D721Med (cell line): ENCODE data around the gene ZNF512.
"Not testable (repeated sequence)": the region's sequence is repeated elsewhere in the genome, so short reads cannot be mapped to it uniquely, and the experiment has no call there.

Experiments
- DNase-seq: peaks from one replicate; pipeline ENCODE4 v3.0.0; 2011; ENCODE audit warnings: low spot score; ENCODE audit not compliant: insufficient read length
- FAIRE-seq: peaks from 2 replicates; lab custom pipeline; 2011; peaks lifted over from hg19 to GRCh38; lab: Jason Lieb, UNC
- TF ChIP-seq, protein P1 (sequence below): IDR thresholded peaks from 2 replicates; pipeline ENCODE4 v1.5.1; 2012; ENCODE audit warnings: mild to moderate bottlenecking, control low read depth; ENCODE audit not compliant: insufficient read depth; ENCODE audit errors: missing control alignments

Gene ZNF512

DNA sequence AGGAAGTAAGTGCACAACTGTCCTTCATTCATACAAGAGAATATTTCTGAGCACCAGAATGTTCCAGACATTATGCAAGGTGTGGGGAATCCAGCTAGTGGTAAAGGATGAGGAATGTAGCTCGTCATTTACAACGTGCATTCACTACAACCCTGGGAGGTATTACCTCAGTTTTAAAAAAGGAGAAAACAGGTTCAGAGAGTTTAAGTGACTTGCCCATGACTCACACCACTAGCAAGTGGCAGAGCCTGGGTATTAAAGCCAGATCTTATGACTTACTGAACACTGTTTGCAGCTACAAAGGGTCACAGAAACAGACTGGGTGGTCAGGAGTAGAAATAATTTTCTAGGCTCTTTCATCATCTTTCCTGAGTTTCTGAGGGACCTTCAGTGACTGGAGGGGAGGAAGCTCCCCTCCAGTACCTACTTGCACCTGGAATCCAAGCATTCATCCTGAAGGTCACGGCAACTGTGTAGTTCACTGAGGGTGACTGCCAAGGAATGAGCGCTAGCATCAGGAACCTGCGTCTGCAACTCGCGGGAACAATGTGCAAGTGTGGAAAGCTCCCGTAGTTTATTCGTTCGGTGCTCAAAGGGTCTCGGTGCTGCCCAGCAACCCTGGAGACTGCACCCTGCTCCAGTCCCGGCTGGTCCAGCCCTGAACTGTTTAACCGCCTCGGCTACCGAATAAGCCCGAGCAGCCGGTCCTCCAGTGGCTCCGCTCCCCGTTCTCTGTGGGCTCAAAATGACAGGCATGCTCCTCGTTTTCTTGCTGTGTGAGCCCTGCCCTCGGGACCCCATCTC, 45.3 kb downstream of the ZNF512 start:
- TF ChIP-seq, protein P1, sequence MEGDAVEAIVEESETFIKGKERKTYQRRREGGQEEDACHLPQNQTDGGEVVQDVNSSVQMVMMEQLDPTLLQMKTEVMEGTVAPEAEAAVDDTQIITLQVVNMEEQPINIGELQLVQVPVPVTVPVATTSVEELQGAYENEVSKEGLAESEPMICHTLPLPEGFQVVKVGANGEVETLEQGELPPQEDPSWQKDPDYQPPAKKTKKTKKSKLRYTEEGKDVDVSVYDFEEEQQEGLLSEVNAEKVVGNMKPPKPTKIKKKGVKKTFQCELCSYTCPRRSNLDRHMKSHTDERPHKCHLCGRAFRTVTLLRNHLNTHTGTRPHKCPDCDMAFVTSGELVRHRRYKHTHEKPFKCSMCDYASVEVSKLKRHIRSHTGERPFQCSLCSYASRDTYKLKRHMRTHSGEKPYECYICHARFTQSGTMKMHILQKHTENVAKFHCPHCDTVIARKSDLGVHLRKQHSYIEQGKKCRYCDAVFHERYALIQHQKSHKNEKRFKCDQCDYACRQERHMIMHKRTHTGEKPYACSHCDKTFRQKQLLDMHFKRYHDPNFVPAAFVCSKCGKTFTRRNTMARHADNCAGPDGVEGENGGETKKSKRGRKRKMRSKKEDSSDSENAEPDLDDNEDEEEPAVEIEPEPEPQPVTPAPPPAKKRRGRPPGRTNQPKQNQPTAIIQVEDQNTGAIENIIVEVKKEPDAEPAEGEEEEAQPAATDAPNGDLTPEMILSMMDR: no peak
- FAIRE-seq: no peak

DNA sequence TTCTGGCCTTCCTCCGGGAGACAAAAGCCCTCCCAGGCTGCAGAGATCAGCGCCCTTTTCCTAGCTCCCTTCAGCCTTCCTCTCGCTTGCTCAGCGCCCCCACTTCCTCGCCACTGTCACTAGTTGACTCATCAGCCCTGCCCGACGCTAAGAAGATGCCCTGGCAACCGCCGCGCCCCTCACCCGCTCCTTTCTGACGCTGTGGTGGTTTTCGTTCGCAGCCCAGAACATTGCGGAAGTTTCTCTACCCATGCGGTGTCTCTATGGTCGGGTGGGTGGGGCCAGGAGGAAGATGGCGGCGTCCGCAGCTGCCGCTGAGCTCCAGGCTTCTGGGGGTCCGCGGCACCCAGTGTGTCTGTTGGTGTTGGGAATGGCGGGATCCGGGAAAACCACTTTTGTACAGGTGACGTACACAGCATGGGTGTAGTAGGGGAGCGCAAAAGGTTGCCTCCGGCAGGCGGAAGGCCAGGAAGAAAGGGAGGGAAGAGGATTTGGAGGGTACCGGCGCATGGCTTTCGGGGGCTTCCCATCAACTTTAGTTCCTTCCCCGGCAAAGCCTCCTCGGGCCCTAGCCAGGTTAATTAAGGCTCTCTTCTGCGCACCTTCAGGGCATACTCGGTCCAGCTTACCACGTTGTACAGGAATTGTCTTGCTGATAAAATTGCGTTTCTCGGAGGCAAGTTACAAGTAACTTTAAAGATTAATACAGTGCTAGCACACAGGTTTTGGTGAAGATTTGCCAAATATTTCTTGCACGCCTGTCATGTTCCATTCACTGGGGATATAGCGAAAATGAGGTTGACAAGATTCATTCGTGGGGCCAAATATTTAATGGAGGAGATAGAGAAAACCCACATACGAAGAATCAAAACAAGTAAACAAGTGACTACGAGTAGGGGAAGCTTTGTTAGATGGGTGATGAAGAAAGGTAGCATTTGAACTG, 46.2 kb downstream of the ZNF512 start, which contains the start of the genes CCDC121 and GPN1:
Gene CCDC121, minus strand, starts transcription at position 246 of the 943 bp plus-strand sequence. CDS start 1,213 bp downstream, outside the sequence.
Gene GPN1, plus strand, starts transcription at position 284 of the 943 bp plus-strand sequence. Its CDS starts 9 bp downstream, at position 293.
- TF ChIP-seq, protein P1: no peak
- DNase-seq (peak; percentile 56), FAIRE-seq (no peak)

More for the DNA sequence above, 45.3 kb downstream of the ZNF512 start:
- DNase-seq: no peak

DNA sequence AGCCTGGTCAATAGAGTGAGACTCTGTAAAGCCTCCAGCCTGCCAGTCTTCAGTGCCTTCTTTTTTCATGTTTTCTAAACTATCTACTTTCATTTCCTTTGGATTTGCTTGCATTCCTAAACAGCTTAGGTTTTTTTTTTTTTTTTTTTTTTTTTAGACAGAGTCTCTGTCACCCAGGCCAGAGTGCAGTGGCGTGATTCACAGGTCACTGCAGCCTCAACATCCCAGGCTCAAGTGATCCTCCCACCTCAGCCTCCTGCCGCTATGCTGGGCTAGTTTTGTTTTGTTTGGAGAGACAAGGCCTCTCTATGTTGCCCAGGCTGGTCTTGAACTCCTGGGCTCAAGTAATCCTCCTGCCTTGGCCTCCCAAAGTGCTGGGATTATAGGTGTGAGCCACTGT, 47.4 kb downstream of the ZNF512 start:
- DNase-seq: not testable (repeated sequence)

GRCh38 chr2:27634291-27634690, 51.4 kb downstream of the ZNF512 start:
- TF ChIP-seq, protein P1: no peak
- FAIRE-seq: no peak

More for the DNA sequence above, 47.4 kb downstream of the ZNF512 start:
- not testable (repeated sequence) for FAIRE-seq

DNA sequence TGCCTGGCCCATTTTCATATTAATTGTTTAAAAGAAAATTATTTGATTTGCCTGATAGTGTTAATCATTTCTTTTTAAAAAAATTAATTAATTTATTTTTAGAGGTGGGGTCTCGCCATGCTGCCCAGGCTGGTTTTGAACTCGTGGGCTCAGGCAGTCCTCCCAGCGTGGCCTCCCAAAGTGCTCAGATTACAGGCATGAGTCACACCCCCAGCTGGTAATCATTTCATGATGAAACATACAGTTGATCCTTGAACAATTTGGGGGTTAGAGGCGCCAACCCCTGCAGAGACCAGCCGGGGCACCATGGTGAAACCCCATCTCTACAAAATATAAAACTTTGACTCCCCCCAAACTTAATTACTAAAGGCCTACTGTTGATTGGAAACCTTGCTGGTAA, 53.9 kb downstream of the ZNF512 start:
- DNase-seq (no peak), FAIRE-seq (no peak)
- TF ChIP-seq, protein P1: no peak

More at GRCh38 chr2:27634291-27634690, 51.4 kb downstream of the ZNF512 start:
- DNase-seq: no peak

GRCh38 chr2:27638037-27638637, 55.3 kb downstream of the ZNF512 start:
- DNase-seq (no peak), FAIRE-seq (no peak)
- TF ChIP-seq, protein P1: no peak

DNA sequence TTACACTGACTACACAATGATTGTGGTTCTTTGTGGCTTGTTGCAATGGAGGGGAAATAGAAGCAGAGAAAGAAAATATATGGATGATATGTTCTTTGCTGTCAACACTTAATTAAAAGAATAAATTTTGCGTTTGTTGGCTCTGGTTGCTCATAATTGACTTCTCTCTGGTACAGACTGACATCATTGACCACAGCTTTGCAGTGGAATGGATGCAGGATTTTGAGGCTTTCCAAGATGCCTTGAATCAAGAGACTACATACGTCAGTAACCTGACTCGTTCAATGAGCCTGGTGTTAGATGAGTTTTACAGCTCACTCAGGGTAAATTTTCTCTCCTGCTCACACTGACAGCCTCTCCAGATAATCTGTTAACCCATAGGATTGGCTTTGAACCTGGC, 55.9 kb downstream of the ZNF512 start:
- TF ChIP-seq, protein P1: no peak
- FAIRE-seq (no peak), DNase-seq (no peak)
